Measurements from ENCODE around the gene TMEM40. TPM values are rescaled to one million over a fixed set of nuclear protein-coding genes. Genes with fewer than 3 reads are reported as not detected.

The TMEM40 gene
- total and polyA plus RNA-seq, 9 of the 15 experiments (the other 6 are each of a cell fraction or from before 2014, with no cell fraction given), result 0.11 to 0.31 (median 0.14) TPM; not detected in 6

DNA sequence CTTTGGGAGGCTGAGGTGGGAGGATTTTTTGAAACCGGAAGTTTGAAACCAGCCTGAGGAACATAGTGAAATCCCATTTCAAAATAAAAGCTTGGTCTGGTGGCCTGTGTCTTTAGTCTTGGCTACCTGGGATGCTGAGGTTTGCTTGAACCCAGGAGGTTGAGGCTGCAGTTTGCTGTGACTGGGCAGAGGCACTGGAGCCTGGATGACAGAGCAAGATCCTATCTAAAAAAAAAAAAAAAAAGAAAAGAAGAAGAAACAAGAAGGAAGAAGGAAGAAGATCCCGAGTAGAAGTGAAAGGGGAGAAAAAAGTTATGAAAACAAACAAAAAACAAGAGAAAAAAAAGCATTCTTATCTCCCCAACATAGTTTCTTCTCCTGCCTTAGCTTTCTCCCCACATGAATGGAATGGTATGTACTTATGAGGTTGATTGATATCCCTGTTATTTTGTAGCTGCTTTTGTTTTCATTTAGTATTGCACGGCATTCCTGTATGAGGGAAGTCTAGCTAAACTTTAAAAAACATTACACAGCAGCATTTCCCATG lies 42.4 kb downstream of the TMEM40 start (continued):
- TF ChIP-seq, protein P1, sequence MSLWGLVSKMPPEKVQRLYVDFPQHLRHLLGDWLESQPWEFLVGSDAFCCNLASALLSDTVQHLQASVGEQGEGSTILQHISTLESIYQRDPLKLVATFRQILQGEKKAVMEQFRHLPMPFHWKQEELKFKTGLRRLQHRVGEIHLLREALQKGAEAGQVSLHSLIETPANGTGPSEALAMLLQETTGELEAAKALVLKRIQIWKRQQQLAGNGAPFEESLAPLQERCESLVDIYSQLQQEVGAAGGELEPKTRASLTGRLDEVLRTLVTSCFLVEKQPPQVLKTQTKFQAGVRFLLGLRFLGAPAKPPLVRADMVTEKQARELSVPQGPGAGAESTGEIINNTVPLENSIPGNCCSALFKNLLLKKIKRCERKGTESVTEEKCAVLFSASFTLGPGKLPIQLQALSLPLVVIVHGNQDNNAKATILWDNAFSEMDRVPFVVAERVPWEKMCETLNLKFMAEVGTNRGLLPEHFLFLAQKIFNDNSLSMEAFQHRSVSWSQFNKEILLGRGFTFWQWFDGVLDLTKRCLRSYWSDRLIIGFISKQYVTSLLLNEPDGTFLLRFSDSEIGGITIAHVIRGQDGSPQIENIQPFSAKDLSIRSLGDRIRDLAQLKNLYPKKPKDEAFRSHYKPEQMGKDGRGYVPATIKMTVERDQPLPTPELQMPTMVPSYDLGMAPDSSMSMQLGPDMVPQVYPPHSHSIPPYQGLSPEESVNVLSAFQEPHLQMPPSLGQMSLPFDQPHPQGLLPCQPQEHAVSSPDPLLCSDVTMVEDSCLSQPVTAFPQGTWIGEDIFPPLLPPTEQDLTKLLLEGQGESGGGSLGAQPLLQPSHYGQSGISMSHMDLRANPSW (CRISPR knock-in tag; IDR thresholded peaks at IDR 0.05), result no peak
- no peak for TF ChIP-seq RBBP5 (IDR thresholded peaks at IDR 0.05; ENCODE audit: borderline replicate concordance, insufficient read depth, low read length, poor library complexity, severe bottlenecking)
- TF ChIP-seq FOXM1 (IDR thresholded peaks at IDR 0.05; ENCODE audit: low read depth), result peak; percentile 56
- no peak for TF ChIP-seq FOXM1 (CRISPR knock-in tag; IDR thresholded peaks at IDR 0.05; ENCODE audit: low read depth)

DNA sequence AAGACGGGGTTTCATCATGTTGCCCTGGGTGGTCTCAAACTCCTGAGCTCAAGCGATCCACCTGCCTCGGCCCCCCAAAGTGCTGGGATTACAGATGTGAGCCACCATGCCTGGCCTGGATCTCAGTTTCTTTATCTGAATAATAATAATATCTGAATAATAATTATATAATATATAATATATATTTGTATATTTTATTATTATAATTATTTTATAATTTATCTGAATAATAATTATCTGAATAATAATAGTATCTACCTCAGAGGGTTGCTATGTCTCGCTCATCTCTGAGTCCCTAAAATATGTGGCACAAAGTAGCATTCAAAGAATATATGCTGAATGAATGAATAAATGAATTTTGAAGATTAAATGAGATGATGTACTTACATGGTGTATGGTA lies 44.8 kb downstream of the TMEM40 start:
- intact Hi-C loops (cut with micrococcal nuclease), result no loop called here
- no peak for TF ChIP-seq ESRRB (CRISPR knock-in tag; IDR thresholded peaks at IDR 0.05; ENCODE audit: borderline replicate concordance)
- TF ChIP-seq CBFA2T3 (IDR thresholded peaks at IDR 0.05), result no peak
- TF ChIP-seq ZNF133 (CRISPR knock-in tag; IDR thresholded peaks at IDR 0.05), result no peak
- TF ChIP-seq HDAC8 (tag; IDR thresholded peaks at IDR 0.05), result no peak
- TF ChIP-seq KLF13 (tag; IDR thresholded peaks at IDR 0.05; ENCODE audit: borderline replicate concordance, low read depth), result no peak
- no peak for TF ChIP-seq POLR2AphosphoS5 (IDR thresholded peaks at IDR 0.05; ENCODE audit: control insufficient read depth, insufficient read depth, low read depth, low read length)
- TF ChIP-seq ZNF354B (CRISPR knock-in tag; IDR thresholded peaks at IDR 0.05), result no peak
- no peak for TF ChIP-seq CREB1 (IDR thresholded peaks at IDR 0.05)
- no peak for TF ChIP-seq CREB1 (CRISPR knock-in tag; IDR thresholded peaks at IDR 0.05)
- TF ChIP-seq FOXM1 (IDR thresholded peaks at IDR 0.05; ENCODE audit: low read depth), result no peak
- TF ChIP-seq FOXM1 (CRISPR knock-in tag; IDR thresholded peaks at IDR 0.05; ENCODE audit: low read depth), result no peak
- no peak for TF ChIP-seq BCL6 (CRISPR knock-in tag; IDR thresholded peaks at IDR 0.05)
- TF ChIP-seq RAD21 (CRISPR knock-in tag; conservative IDR thresholded peaks at IDR 0.05 in 1 of 2, IDR thresholded peaks at IDR 0.05 in 1 of 2), result no peak
- no peak for TF ChIP-seq TBP (optimal IDR thresholded peaks at IDR 0.05; ENCODE audit: low read depth, low read length)
- TF ChIP-seq, protein P2, sequence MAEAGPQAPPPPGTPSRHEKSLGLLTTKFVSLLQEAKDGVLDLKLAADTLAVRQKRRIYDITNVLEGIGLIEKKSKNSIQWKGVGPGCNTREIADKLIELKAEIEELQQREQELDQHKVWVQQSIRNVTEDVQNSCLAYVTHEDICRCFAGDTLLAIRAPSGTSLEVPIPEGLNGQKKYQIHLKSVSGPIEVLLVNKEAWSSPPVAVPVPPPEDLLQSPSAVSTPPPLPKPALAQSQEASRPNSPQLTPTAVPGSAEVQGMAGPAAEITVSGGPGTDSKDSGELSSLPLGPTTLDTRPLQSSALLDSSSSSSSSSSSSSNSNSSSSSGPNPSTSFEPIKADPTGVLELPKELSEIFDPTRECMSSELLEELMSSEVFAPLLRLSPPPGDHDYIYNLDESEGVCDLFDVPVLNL (CRISPR knock-in tag; IDR thresholded peaks at IDR 0.05; ENCODE audit: low read depth), result no peak
- no peak for TF ChIP-seq ZFP36 (IDR thresholded peaks at IDR 0.05; ENCODE audit: low read depth, low read length, partially characterized antibody)

More for the DNA sequence above, 44.8 kb downstream of the TMEM40 start:
- peaks cover 0 to 7% of the 10 kb centered on the region in 2 experiments; a peak in 3 of 5 replicates for H3K4me1 ChIP-seq (replicated peaks in 1 of 2; ENCODE audit: control insufficient read depth in 2 of 2, insufficient read depth in 2 of 2, low read length in 2 of 2)
- H3K4me2 ChIP-seq (ENCODE audit: insufficient read depth, low read length), result no peak overlapping the region
- peaks cover 12 to 16% of the 10 kb centered on the region in 2 experiments for H3K27me3 ChIP-seq (ENCODE audit: control insufficient read depth in 2 of 2, insufficient read depth in 2 of 2, low read length in 2 of 2)
- POLR2A ChIA-PET, result interaction anchor here (0.6 to 1.2 kb wide), 5 partner anchors 32 to 1514 kb away, joined by 3 to 4 read pairs (median 3); no protein-coding TSS in a partner anchor
- no peak overlapping the region for H3K27ac ChIP-seq (ENCODE audit: extremely low read depth, low read depth, low read length)
- no peak overlapping the region for H3K4me3 ChIP-seq
- in situ Hi-C loops (cut with MboI), result no loop called here
- CTCF ChIA-PET (ENCODE audit: low intra/inter-chr PET ratio), result no interaction called here
- DNase-seq (ENCODE audit: extremely low read depth in 1 of 4, low spot score in 3 of 4) (no peak), FAIRE-seq (no peak), ATAC-seq (no peak)
- no peaks in the 10 kb centered on the region for H3K9me3 ChIP-seq (replicated peaks; ENCODE audit: control insufficient read depth, insufficient read depth, low read depth, low read length)
- H3K79me2 ChIP-seq (ENCODE audit: control insufficient read depth, insufficient read depth, low read length), result no peaks in the 10 kb centered on the region
- H3K36me3 ChIP-seq (ENCODE audit: control insufficient read depth, insufficient read depth, low read length), result no peaks in the 10 kb centered on the region
- no peak overlapping the region for H2AFZ ChIP-seq (ENCODE audit: low read depth, low read length)
- no TSS peak for BruUV-seq (replicated peaks)
- WGBS (ENCODE audit: insufficient coverage, low coverage, missing lambda C conversion rate), result 57% methylated on average over 4 of the region's 4 CpGs
- no peaks in the 10 kb centered on the region for H3K9me1 ChIP-seq (ENCODE audit: control insufficient read depth, insufficient read depth, low read length)
- H3K9ac ChIP-seq (ENCODE audit: insufficient read depth in 1 of 2, low read depth in 2 of 2, low read length in 2 of 2), result no peak overlapping the region
- no peaks in the 10 kb centered on the region for H4K20me1 ChIP-seq (replicated peaks; ENCODE audit: control insufficient read depth, insufficient read depth, low read length)
